Measurements from ENCODE around the gene ASNSD1. TPM values are rescaled to one million over a fixed set of nuclear protein-coding genes. Genes with fewer than 3 reads are reported as not detected.
A peak's percentile ranks its signal among the peaks of the same experiment; 100 is the strongest.

ASNSD1 gene
- total RNA-seq, result 10 to 100 TPM; 36.1 to 51.9 TPM

GRCh38 chr2:189661148-189661956 lies at the start of gene ASNSD1:
Gene ASNSD1 (plus strand): TSS chr2:189661459. CDS start chr2:189666133, 4,674 bp downstream.
- ATAC-seq (peak; percentile 96 to 97), DNase-seq (ENCODE audit: low spot score) (peak; percentile 99)
- no peak within 1 kb of the TSS for H3K27ac Mint-ChIP-seq
- no peak within 1 kb of the TSS for H3K4me3 Mint-ChIP-seq
- H3K36me3 Mint-ChIP-seq, result peaks cover 5% of the 10 kb centered on the region
- peaks cover 19 to 25% of the 10 kb centered on the region in 2 donors for H3K4me1 Mint-ChIP-seq (ENCODE audit: low read depth in 2 of 2)
- H3K27me3 Mint-ChIP-seq, result no peaks in the 10 kb centered on the region
- no peaks in the 10 kb centered on the region for H3K9me3 Mint-ChIP-seq

- H3K4me3 Mint-ChIP-seq, result no peak overlapping the region
- ATAC-seq, result no peak
- DNase-seq (ENCODE audit: low spot score), result no peak
- no peaks in the 10 kb centered on the region for H3K36me3 Mint-ChIP-seq
- H3K27me3 Mint-ChIP-seq, result peaks cover 0 to 3% of the 10 kb centered on the region in 2 donors
- H3K9me3 Mint-ChIP-seq, result no peaks in the 10 kb centered on the region
- peaks cover 0 to 3% of the 10 kb centered on the region in 2 donors for H3K4me1 Mint-ChIP-seq (ENCODE audit: low read depth in 2 of 2)
- no peak overlapping the region for H3K27ac Mint-ChIP-seq
Measured at GRCh38 chr2:189613077-189613636, 48.1 kb upstream of the ASNSD1 start.

GRCh38 chr2:189613650-189614420 lies 47.4 kb upstream of the ASNSD1 start:
- peaks cover 0 to 3% of the 10 kb centered on the region in 2 donors for H3K4me1 Mint-ChIP-seq (ENCODE audit: low read depth in 2 of 2)
- peaks cover 0 to 3% of the 10 kb centered on the region in 2 donors for H3K27me3 Mint-ChIP-seq
- DNase-seq (ENCODE audit: low spot score), result no peak
- H3K9me3 Mint-ChIP-seq, result no peaks in the 10 kb centered on the region
- H3K36me3 Mint-ChIP-seq, result no peaks in the 10 kb centered on the region
- ATAC-seq, result no peak
- H3K27ac Mint-ChIP-seq, result no peak overlapping the region
- no peak overlapping the region for H3K4me3 Mint-ChIP-seq

GRCh38 chr2:189614585-189614984 lies 46.7 kb upstream of the ASNSD1 start:
- peaks cover 0 to 3% of the 10 kb centered on the region in 2 donors for H3K27me3 Mint-ChIP-seq
- peaks cover 0 to 3% of the 10 kb centered on the region in 2 donors for H3K4me1 Mint-ChIP-seq (ENCODE audit: low read depth in 2 of 2)
- H3K36me3 Mint-ChIP-seq, result no peaks in the 10 kb centered on the region
- ATAC-seq (no peak), DNase-seq (ENCODE audit: low spot score) (no peak)
- H3K27ac Mint-ChIP-seq, result no peak overlapping the region
- no peaks in the 10 kb centered on the region for H3K9me3 Mint-ChIP-seq
- H3K4me3 Mint-ChIP-seq, result no peak overlapping the region

GRCh38 chr2:189618197-189618596 lies 43.1 kb upstream of the ASNSD1 start:
- DNase-seq (ENCODE audit: low spot score), result no peak
- H3K9me3 Mint-ChIP-seq, result no peaks in the 10 kb centered on the region
- H3K4me3 Mint-ChIP-seq, result no peak overlapping the region
- no peak overlapping the region for H3K27ac Mint-ChIP-seq
- peaks cover 0 to 1% of the 10 kb centered on the region in 2 donors for H3K4me1 Mint-ChIP-seq (ENCODE audit: low read depth in 2 of 2)
- peaks cover 0 to 1% of the 10 kb centered on the region in 2 donors for H3K27me3 Mint-ChIP-seq
- ATAC-seq, result no peak
- no peaks in the 10 kb centered on the region for H3K36me3 Mint-ChIP-seq

GRCh38 chr2:189621781-189622180 lies 39.5 kb upstream of the ASNSD1 start:
- DNase-seq (ENCODE audit: low spot score) (no peak), ATAC-seq (no peak)
- Mint-ChIP-seq H3K36me3 (no peaks in the 10 kb centered on the region), H3K27me3 (no peaks in the 10 kb centered on the region), H3K27ac (no peak overlapping the region), H3K9me3 (no peaks in the 10 kb centered on the region), H3K4me3 (no peak overlapping the region), H3K4me1 (ENCODE audit: low read depth in 2 of 2) (peaks cover 0 to 7% of the 10 kb centered on the region in 2 donors)

- DNase-seq (ENCODE audit: low spot score), result no peak
- H3K9me3 Mint-ChIP-seq, result no peaks in the 10 kb centered on the region
- H3K4me3 Mint-ChIP-seq, result no peak overlapping the region
- no peaks in the 10 kb centered on the region for H3K27me3 Mint-ChIP-seq
- no peaks in the 10 kb centered on the region for H3K36me3 Mint-ChIP-seq
- H3K27ac Mint-ChIP-seq, result no peak overlapping the region
- ATAC-seq, result no peak
- H3K4me1 Mint-ChIP-seq (ENCODE audit: low read depth in 2 of 2), result peaks cover 0 to 7% of the 10 kb centered on the region in 2 donors
Measured at GRCh38 chr2:189623049-189623448, 38.2 kb upstream of the ASNSD1 start.

- ATAC-seq, result no peak
- H3K27me3 Mint-ChIP-seq, result peaks cover 5 to 7% of the 10 kb centered on the region in 2 donors
- H3K4me3 Mint-ChIP-seq, result no peak overlapping the region
Measured at GRCh38 chr2:189624648-189625355, 36.5 kb upstream of the ASNSD1 start.

GRCh38 chr2:189625636-189626035 lies 35.6 kb upstream of the ASNSD1 start:
- DNase-seq (ENCODE audit: low spot score), result no peak
- Mint-ChIP-seq H3K9me3 (no peaks in the 10 kb centered on the region), H3K36me3 (no peaks in the 10 kb centered on the region), H3K27ac (no peak overlapping the region), H3K4me1 (ENCODE audit: low read depth in 2 of 2) (peaks cover 0 to 7% of the 10 kb centered on the region in 2 donors), H3K4me3 (no peak overlapping the region), H3K27me3 (peaks cover 5 to 7% of the 10 kb centered on the region in 2 donors)
- no peak for ATAC-seq

More at GRCh38 chr2:189624648-189625355, 36.5 kb upstream of the ASNSD1 start:
- DNase-seq (ENCODE audit: low spot score), result no peak
- Mint-ChIP-seq H3K36me3 (no peaks in the 10 kb centered on the region), H3K27ac (no peak overlapping the region), H3K9me3 (no peaks in the 10 kb centered on the region), H3K4me1 (ENCODE audit: low read depth in 2 of 2) (peaks cover 0 to 7% of the 10 kb centered on the region in 2 donors)

GRCh38 chr2:189627789-189628188 lies 33.5 kb upstream of the ASNSD1 start:
- Mint-ChIP-seq H3K27me3 (peaks cover 5 to 7% of the 10 kb centered on the region in 2 donors), H3K27ac (no peak overlapping the region), H3K36me3 (no peaks in the 10 kb centered on the region), H3K9me3 (no peaks in the 10 kb centered on the region), H3K4me3 (no peak overlapping the region), H3K4me1 (ENCODE audit: low read depth in 2 of 2) (peaks cover 0 to 7% of the 10 kb centered on the region in 2 donors)
- ATAC-seq (no peak), DNase-seq (ENCODE audit: low spot score) (no peak)

- Mint-ChIP-seq H3K4me1 (ENCODE audit: low read depth in 2 of 2) (peaks cover 0 to 7% of the 10 kb centered on the region in 2 donors), H3K27me3 (peaks cover 5 to 7% of the 10 kb centered on the region in 2 donors), H3K9me3 (no peaks in the 10 kb centered on the region), H3K27ac (no peak overlapping the region), H3K36me3 (no peaks in the 10 kb centered on the region), H3K4me3 (no peak overlapping the region)
- no peak for ATAC-seq
- DNase-seq (ENCODE audit: low spot score), result no peak
Measured at GRCh38 chr2:189628817-189629530, 32.3 kb upstream of the ASNSD1 start.

- ATAC-seq (no peak), DNase-seq (ENCODE audit: low spot score) (no peak)
- Mint-ChIP-seq H3K4me1 (ENCODE audit: low read depth in 2 of 2) (peaks cover 0 to 1% of the 10 kb centered on the region in 2 donors), H3K27me3 (peaks cover 5 to 7% of the 10 kb centered on the region in 2 donors), H3K36me3 (no peaks in the 10 kb centered on the region), H3K9me3 (no peaks in the 10 kb centered on the region), H3K27ac (no peak overlapping the region), H3K4me3 (no peak overlapping the region)
Measured at GRCh38 chr2:189629531-189630453, 31.5 kb upstream of the ASNSD1 start.

Measured in natural killer cell treated with Interleukin-12 subunit alpha and Interleukin-12 subunit beta and Interleukin-15 and Interleukin-18, amount 100 ng/mL, for 72 hours (primary cell).